ENCODE data around the gene PAPOLG.

The PAPOLG gene

GRCh38 chr2:60756097-60757087 lies at the start of gene PAPOLG:
PAPOLG (plus strand) TSS chr2:60756268; CDS start chr2:60756479, 211 bp downstream.
- peak; percentile 91 to 98 for DNase-seq (ENCODE audit: low read depth in 2 of 2)

DNA sequence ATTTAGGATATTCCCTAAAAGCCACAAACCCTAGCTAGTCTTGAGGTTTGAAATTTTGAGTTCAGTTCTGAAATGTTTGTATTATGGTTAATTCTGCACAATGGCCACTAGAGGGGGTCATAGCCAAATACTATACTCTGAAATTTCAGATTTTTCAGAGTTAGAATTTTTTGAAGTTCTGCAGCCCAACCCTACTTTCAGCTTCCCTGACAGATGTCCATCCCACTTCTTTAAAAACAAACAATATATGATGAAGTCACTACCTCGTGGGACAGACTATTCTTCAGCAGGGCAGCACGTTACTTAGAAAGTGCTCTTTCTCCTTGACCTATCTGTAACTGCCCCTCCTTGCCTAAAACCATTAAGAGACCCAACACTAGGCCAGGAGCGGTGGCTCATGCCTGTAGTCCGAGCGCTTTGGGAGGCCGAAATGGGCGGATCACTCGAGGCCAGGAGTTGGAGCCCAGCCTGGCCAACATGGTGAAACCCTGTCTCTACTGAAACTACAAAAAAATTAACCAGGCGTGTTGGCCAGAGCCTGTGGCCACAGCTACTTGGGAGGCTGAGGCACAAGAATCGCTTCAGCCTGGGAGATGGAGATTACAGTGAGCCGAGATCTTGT lies 48.2 kb upstream of the PAPOLG start:
- no peak for DNase-seq (ENCODE audit: low read depth in 2 of 2)

GRCh38 chr2:60708630-60709320 lies 47.3 kb upstream of the PAPOLG start:
- DNase-seq (ENCODE audit: low read depth in 2 of 2): no peak

GRCh38 chr2:60710707-60711106 lies 45.4 kb upstream of the PAPOLG start:
- no peak for DNase-seq (ENCODE audit: low read depth in 2 of 2)

GRCh38 chr2:60715561-60715960 lies 40.5 kb upstream of the PAPOLG start:
- DNase-seq (ENCODE audit: low read depth in 2 of 2): no peak

GRCh38 chr2:60717691-60718090 lies 38.4 kb upstream of the PAPOLG start:
- DNase-seq (ENCODE audit: low read depth in 2 of 2): no peak

GRCh38 chr2:60719331-60719730 lies 36.7 kb upstream of the PAPOLG start:
- no peak for DNase-seq (ENCODE audit: low read depth in 2 of 2)

DNA sequence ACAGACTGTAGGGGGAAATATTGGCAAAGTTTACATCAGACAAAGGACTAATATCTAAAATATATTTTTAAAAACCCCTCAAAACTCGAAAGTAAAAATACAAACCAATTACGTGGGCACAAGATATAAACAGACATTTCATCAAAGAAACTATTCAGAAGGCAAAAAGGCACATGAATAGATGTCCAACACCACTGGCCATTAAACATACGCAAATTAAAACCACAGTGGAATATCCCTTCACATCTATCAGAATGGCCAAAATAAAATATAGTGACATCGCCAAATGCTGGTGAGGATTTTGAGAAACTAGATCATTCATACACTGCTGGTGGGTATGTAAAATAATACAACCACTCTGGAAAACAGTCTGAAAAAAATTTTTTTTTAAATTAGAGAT lies 30.6 kb upstream of the PAPOLG start:
- no peak for DNase-seq (ENCODE audit: low read depth in 2 of 2)

GRCh38 chr2:60728855-60729254 lies 27.2 kb upstream of the PAPOLG start:
- no peak for DNase-seq (ENCODE audit: low read depth in 2 of 2)

DNA sequence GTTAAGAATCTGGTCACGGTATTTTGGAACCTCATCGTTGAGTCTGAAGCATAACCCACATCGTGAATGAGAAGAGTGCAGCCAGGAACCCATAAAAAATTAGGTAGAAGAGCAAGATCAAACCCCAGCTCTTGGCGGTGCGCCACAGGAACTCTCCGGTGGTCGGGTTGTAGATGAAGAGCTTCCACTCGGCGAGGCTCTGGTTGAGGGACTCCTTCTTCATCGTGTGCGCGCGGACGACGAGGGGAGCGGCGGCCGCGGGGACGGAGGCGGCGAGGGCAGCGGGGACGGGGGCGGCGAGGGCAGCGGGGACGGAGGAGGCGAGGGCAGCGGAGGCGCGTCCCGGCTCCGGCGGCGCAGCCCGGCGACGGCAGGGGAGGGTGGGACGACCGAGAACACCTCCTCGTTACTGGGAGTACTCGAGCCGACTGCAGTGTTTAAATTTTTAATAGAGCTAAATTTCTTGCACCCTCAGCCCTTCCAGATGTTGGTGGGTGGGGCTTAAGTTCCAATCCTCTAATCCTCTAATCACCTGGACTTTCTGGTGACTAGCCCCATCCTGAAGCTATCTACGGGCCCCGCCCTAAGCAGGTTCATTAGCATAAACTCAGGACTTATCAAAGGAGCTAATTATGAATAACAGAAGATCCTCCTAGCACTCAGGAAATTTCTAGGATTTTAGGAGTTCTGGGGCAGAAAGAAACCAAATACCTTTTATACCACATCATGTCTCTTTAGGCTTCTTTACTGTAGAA lies 20.4 kb upstream of the PAPOLG start:
- no peak for DNase-seq (ENCODE audit: low read depth in 2 of 2)

GRCh38 chr2:60738679-60739078 lies 17.4 kb upstream of the PAPOLG start:
- DNase-seq (ENCODE audit: low read depth in 2 of 2): no peak

DNA sequence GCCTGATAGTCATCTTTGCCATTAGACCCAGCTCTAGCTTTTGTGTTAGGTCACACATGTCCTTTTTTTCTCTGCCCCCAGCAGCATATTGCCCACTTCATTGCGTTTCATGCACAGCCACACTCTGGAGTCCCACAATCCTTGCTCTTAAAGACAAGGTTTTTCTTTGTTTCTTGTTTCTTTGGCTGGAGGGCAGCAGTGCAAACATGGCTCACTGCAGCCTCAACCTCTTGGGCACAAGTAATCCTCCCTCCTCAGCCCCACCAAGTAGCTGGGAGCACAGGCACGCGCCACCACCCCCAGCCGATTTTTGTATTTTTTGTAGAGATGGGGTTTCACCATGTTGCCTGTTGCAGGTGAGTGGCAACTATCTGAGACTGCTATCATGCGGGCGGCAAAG lies 16.9 kb upstream of the PAPOLG start:
- DNase-seq (ENCODE audit: low read depth in 2 of 2): no peak

DNA sequence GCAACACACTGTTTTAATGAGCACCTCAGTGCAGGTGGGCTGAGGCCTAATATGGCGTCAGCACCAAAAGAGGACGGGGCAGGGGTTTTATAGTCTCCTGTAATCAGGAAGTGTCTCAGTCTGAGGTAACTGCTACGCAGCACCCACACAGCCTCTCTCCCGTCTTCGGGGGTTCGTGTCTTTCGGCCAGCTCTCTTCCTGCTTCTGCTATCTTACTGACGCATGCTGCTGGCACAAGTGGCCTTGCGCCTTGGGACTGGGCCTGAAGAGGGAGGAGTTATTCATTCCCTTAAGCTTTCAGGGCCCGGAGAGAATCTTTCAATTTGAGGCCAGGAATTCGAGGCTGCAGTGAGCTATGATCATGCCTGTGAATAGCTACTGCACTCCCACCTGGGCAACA lies 14.5 kb upstream of the PAPOLG start:
- no peak for DNase-seq (ENCODE audit: low read depth in 2 of 2)

GRCh38 chr2:60742419-60742818 lies 13.6 kb upstream of the PAPOLG start:
- DNase-seq (ENCODE audit: low read depth in 2 of 2): no peak

- no peak for DNase-seq (ENCODE audit: low read depth in 2 of 2)
Observed at GRCh38 chr2:60745330-60745729, 10.7 kb upstream of the PAPOLG start.

DNA sequence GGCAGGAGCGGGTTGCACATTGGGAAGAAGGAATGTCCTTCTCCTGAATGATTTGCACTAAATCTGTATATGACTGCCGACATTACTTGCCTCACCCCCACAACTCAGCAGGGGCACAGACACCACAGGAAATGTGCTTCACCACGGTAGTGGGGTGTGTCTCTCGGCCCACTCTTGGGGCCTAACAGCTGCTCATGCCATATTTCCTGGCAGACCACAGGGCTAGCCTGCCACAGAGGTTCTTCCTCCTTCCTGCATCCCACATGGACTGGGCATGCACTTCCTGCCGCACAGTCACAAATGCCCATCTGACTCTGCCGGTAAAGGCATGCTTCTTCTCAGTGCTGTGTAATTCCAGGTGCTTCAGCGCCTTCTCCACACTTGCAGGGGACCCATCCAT lies 10.3 kb upstream of the PAPOLG start:
- DNase-seq (ENCODE audit: low read depth in 2 of 2): no peak

DNA sequence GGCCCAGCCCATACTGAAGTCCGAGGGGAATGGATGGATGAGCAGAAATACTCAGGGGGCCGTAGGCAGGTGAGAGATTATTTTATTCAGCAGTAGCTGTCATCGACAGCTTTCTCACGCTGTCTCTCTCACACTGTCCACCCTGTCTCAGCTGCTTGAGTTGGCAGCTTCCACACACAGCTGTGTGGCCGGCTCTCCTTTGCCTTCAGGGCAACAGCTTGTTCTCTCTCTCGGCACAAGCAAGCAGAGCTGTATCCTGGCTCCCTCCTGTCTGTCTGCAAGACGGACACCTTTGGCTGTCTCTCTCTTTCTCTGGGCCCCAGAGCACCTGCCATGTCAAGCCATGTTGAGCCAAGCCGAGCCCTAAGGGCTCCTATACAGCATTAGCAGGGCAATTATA lies 9.8 kb upstream of the PAPOLG start:
- no peak for DNase-seq (ENCODE audit: low read depth in 2 of 2)

GRCh38 chr2:60759654-60760053 lies 3.6 kb downstream of the PAPOLG start:
- no peak for DNase-seq (ENCODE audit: low read depth in 2 of 2)

GRCh38 chr2:60764736-60765534 lies 8.9 kb downstream of the PAPOLG start:
- no peak for DNase-seq (ENCODE audit: low read depth in 2 of 2)

- no peak for DNase-seq (ENCODE audit: low read depth in 2 of 2)
Observed at GRCh38 chr2:60766283-60766682, 10.2 kb downstream of the PAPOLG start.

GRCh38 chr2:60771508-60771907 lies 15.4 kb downstream of the PAPOLG start:
- no peak for DNase-seq (ENCODE audit: low read depth in 2 of 2)

Data from stimulated activated CD4-positive, alpha-beta T cell treated with anti-CD3 and anti-CD28 coated beads, Interleukin-1b, Interleukin-23, amount 100 ng/mL, for 1 hour (primary cell).